ENCODE measurements around the gene CFAP299. TPM values are rescaled to one million over a fixed set of nuclear protein-coding genes. Genes with fewer than 3 reads are reported as not detected.
A peak's percentile ranks its signal among the peaks of the same experiment; 100 is the strongest.
"Not testable (repeated sequence)": the region's sequence is repeated elsewhere in the genome, so short reads cannot be mapped to it uniquely, and the experiment has no call there.

CFAP299 gene
- total and polyA plus RNA-seq, 5 donors: not detected

- intact Hi-C loops (cut with DNase I): no loop called here
- peak; percentile 88 to 93 for ATAC-seq
- peak; percentile 47 to 76 (median 73) for DNase-seq
- H3K27ac ChIP-seq (ENCODE audit: low read length): no peak overlapping the region
- H3K4me1 ChIP-seq (ENCODE audit: control insufficient read depth, insufficient read depth, low read length): no peaks in the 10 kb centered on the region
- H3K4me3 ChIP-seq (ENCODE audit: low read length): no peak overlapping the region
- no peaks in the 10 kb centered on the region for H3K9me3 ChIP-seq (ENCODE audit: control insufficient read depth, low read length)
- no peaks in the 10 kb centered on the region for H3K27me3 ChIP-seq (ENCODE audit: control insufficient read depth, insufficient read depth)
- 72% methylated on average over 3 of the region's 3 CpGs for WGBS
Observed at GRCh38 chr4:80423553-80424224, 88.2 kb downstream of the CFAP299 start.

- no peak for ATAC-seq
- intact Hi-C loops (cut with DNase I): no loop called here
- WGBS: 80% methylated on average over 2 of the region's 2 CpGs
- Histone ChIP-seq H3K27me3 (ENCODE audit: control insufficient read depth, insufficient read depth) (no peaks in the 10 kb centered on the region), H3K9me3 (ENCODE audit: control insufficient read depth, low read length) (no peaks in the 10 kb centered on the region), H3K27ac (ENCODE audit: low read length) (no peak overlapping the region), H3K4me3 (ENCODE audit: low read length) (no peak overlapping the region), H3K4me1 (ENCODE audit: control insufficient read depth, insufficient read depth, low read length) (no peaks in the 10 kb centered on the region)
- DNase-seq: no peak
Observed at GRCh38 chr4:80424225-80424581, 88.7 kb downstream of the CFAP299 start.

- Histone ChIP-seq H3K4me3 (ENCODE audit: low read length) (no peak overlapping the region), H3K4me1 (ENCODE audit: control insufficient read depth, insufficient read depth, low read length) (no peaks in the 10 kb centered on the region), H3K27ac (ENCODE audit: low read length) (no peak overlapping the region), H3K9me3 (ENCODE audit: control insufficient read depth, low read length) (no peaks in the 10 kb centered on the region), H3K27me3 (ENCODE audit: control insufficient read depth, insufficient read depth) (no peaks in the 10 kb centered on the region)
- intact Hi-C loops (cut with DNase I): no loop called here
- ATAC-seq: no peak
- WGBS: 64% methylated on average over 4 of the region's 4 CpGs
- no peak for DNase-seq
Observed at GRCh38 chr4:80425124-80426100, 89.9 kb downstream of the CFAP299 start.

DNA sequence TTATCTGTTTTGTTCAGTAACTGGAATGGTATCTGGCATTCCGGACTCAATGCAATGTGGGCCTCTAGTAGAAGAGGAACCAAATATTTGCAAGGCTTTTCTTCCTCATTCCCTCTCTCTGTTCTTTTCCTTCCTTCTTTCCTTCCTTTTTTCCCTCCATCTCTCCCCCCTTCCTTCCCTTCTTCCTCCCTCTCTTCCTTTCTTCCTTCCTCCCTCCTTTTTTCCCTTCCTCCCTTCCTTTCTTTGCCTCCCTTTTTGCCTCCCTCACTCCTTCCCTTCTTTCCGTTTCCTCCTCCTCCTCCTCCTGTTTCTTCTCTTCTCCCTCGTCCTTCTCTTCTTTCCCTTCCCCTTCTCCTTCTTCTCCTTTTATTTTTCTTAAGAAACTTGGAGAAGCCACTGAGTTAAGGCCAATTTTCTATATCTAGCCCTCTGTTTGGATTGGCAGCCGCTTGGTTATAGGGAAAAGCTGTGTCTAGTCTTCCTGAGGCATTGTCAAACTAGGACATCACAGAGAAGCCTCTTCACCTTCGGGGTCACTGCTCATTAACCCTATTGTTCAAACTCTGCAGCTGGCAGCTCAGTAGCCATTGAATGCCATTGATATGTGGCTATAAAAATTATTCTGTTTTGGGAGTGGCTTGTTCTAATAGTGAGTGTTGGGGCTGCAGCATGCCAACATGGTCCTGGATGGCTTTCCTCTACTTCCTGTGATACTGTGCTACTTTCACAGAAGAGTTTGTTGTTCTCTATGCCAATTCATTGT, 95.9 kb downstream of the CFAP299 start:
- no peak overlapping the region for H3K27ac ChIP-seq (ENCODE audit: low read length)
- intact Hi-C loops (cut with DNase I): no loop called here
- no peaks in the 10 kb centered on the region for H3K9me3 ChIP-seq (ENCODE audit: control insufficient read depth, low read length)
- 59% methylated on average over 5 of the region's 5 CpGs for WGBS
- no peaks in the 10 kb centered on the region for H3K27me3 ChIP-seq (ENCODE audit: control insufficient read depth, insufficient read depth)
- no peaks in the 10 kb centered on the region for H3K4me1 ChIP-seq (ENCODE audit: control insufficient read depth, insufficient read depth, low read length)
- no peak overlapping the region for H3K4me3 ChIP-seq (ENCODE audit: low read length)
- DNase-seq: no peak
- ATAC-seq: no peak

- 35% methylated on average over 1 of the region's 1 CpG for WGBS
- no peak for ATAC-seq
- intact Hi-C loops (cut with DNase I): no loop called here
Observed at GRCh38 chr4:80434238-80434637, 98.7 kb downstream of the CFAP299 start.

GRCh38 chr4:80438016-80438415, 102.5 kb downstream of the CFAP299 start:
- H3K27me3 ChIP-seq (ENCODE audit: control insufficient read depth, insufficient read depth): no peaks in the 10 kb centered on the region
- ATAC-seq (no peak), DNase-seq (no peak)
- no peaks in the 10 kb centered on the region for H3K9me3 ChIP-seq (ENCODE audit: control insufficient read depth, low read length)
- intact Hi-C loops (cut with DNase I): no loop called here
- H3K4me3 ChIP-seq (ENCODE audit: low read length): no peak overlapping the region
- H3K27ac ChIP-seq (ENCODE audit: low read length): no peak overlapping the region
- 28% methylated on average over 1 of the region's 1 CpG for WGBS
- no peaks in the 10 kb centered on the region for H3K4me1 ChIP-seq (ENCODE audit: control insufficient read depth, insufficient read depth, low read length)

More at GRCh38 chr4:80434238-80434637, 98.7 kb downstream of the CFAP299 start:
- DNase-seq: no peak
- Histone ChIP-seq H3K27ac (ENCODE audit: low read length) (no peak overlapping the region), H3K9me3 (ENCODE audit: control insufficient read depth, low read length) (no peaks in the 10 kb centered on the region), H3K4me1 (ENCODE audit: control insufficient read depth, insufficient read depth, low read length) (no peaks in the 10 kb centered on the region), H3K4me3 (ENCODE audit: low read length) (no peak overlapping the region), H3K27me3 (ENCODE audit: control insufficient read depth, insufficient read depth) (no peaks in the 10 kb centered on the region)

DNA sequence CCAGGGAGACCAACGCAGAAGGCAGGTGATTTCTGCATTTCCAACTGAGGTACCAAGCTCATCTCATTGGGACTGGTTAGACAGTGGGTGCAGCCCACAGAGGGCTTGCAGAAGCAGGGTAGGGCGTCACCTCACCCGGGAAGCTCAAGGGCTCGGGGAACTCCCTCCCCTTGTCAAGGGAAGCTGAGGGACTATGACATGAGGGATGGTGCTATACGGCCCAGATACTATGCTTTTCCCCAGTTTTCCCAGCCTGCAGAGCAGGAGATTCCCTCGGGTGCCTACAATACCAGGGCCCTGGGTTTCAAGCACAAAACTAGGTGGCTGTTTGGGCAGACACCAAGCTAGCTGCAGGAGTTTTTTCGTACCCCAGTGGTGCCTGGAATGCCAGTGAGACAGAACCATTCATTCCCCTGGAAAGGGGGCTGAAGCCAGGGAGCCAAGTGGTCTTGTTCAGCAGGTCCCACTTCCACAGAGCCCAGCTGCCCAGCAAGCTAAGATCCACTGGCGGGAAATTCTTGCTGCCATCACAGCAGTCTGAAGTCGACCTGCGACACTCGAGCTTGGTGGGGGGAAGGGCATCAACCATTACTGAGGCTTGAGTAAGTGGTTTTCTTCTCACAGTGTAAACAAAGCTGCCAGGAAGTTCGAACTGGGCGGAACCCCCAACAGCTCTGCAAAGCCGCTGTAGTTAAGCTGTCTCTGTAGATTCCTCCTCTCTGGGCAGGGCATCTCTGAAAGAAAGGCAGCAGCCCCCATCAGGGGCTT, 103.9 kb downstream of the CFAP299 start:
- 59% methylated on average over 14 of the region's 14 CpGs for WGBS
- H3K27me3 ChIP-seq (ENCODE audit: control insufficient read depth, insufficient read depth); H3K27ac ChIP-seq (ENCODE audit: low read length); H3K9me3 ChIP-seq (ENCODE audit: control insufficient read depth, low read length); H3K4me1 ChIP-seq (ENCODE audit: control insufficient read depth, insufficient read depth, low read length); H3K4me3 ChIP-seq (ENCODE audit: low read length); intact Hi-C loops (cut with DNase I); ATAC-seq: not testable (repeated sequence)
- DNase-seq: peak in 1 of 3 donors; percentile 44

DNA sequence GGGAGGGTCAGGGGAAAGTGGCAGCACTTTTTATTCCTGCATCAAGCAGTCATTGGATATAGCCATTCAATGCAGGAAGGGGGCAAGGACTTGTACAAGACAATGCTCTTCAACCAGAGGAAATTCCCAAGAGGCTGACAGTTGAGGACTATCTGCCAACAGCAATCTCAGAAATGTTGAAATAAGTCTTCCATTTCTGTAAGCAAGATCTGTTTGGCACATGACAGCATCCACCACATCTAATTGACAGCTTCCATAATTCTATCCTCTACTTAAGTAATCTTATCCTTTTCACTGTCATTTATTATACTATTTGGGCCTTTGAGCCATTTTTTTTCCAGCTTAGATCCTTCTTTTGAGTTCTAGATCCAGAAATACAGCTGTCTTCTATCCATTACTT, 110.7 kb downstream of the CFAP299 start:
- intact Hi-C loops (cut with DNase I): no loop called here
- no peaks in the 10 kb centered on the region for H3K9me3 ChIP-seq (ENCODE audit: control insufficient read depth, low read length)
- DNase-seq: no peak
- no peaks in the 10 kb centered on the region for H3K4me1 ChIP-seq (ENCODE audit: control insufficient read depth, insufficient read depth, low read length)
- H3K27ac ChIP-seq (ENCODE audit: low read length): no peak overlapping the region
- ATAC-seq: no peak
- no peak overlapping the region for H3K4me3 ChIP-seq (ENCODE audit: low read length)
- H3K27me3 ChIP-seq (ENCODE audit: control insufficient read depth, insufficient read depth): no peaks in the 10 kb centered on the region

DNA sequence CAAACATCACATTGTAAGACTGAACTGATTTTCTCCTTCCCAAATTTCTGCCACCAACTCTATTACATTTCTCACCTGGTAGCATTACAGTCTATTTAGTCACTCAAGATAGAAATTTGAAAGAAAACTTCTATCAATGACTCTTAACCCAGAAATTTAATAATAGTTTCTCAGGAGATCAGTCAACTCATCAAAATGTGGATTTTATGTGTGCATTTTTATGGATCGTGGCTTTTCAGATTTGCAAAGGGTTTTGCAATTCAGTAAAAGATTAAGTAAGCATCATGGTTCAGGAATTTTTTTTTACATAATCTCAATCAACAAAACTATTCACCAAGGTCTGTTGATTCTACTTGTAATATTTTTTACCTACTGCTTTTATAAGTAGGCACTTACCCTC, 111.1 kb downstream of the CFAP299 start:
- Histone ChIP-seq H3K27ac (ENCODE audit: low read length) (no peak overlapping the region), H3K9me3 (ENCODE audit: control insufficient read depth, low read length) (no peaks in the 10 kb centered on the region)

DNA sequence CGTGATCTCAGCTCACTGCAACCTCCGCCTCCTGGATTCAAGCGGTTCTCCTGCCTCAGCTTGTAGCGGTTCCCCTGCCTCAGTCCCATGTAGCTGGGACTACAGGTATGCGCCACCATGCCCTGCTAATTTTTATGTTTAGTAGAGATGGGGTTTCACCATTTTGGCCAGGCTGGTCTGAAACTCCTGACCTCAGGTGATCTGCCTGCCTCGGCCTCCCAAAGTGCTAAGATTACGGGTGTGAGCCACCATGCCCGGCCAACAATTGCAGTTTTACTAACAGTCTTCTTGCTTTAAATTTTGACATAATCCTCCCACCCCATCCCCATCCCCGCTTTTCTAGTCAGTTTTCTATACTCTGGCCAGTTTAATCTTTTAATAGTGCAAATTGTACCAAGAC, 112.0 kb downstream of the CFAP299 start:
- no peak for ATAC-seq
- H3K9me3 ChIP-seq (ENCODE audit: control insufficient read depth, low read length): no peaks in the 10 kb centered on the region
- H3K4me3 ChIP-seq (ENCODE audit: low read length): no peak overlapping the region
- no peak for DNase-seq
- intact Hi-C loops (cut with DNase I): no loop called here
- H3K4me1 ChIP-seq (ENCODE audit: control insufficient read depth, insufficient read depth, low read length): no peaks in the 10 kb centered on the region
- H3K27ac ChIP-seq (ENCODE audit: low read length): no peak overlapping the region
- 93% methylated on average over 9 of the region's 9 CpGs for WGBS
- no peaks in the 10 kb centered on the region for H3K27me3 ChIP-seq (ENCODE audit: control insufficient read depth, insufficient read depth)

More for the DNA sequence above, 111.1 kb downstream of the CFAP299 start:
- DNase-seq: no peak
- WGBS: 66% methylated on average over 1 of the region's 1 CpG
- Histone ChIP-seq H3K4me1 (ENCODE audit: control insufficient read depth, insufficient read depth, low read length) (no peaks in the 10 kb centered on the region), H3K27me3 (ENCODE audit: control insufficient read depth, insufficient read depth) (no peaks in the 10 kb centered on the region), H3K4me3 (ENCODE audit: low read length) (no peak overlapping the region)
- intact Hi-C loops (cut with DNase I): no loop called here
- ATAC-seq: no peak
